H1 (cell line): ENCODE results near the gene CAPN9. TPM values are rescaled to one million over a fixed set of nuclear protein-coding genes. Genes with fewer than 3 reads are reported as not detected.

Experiments
- CTCF ChIA-PET: fragments of 300-600 bp; sonication (Branson Sonifier 250); formaldehyde crosslinking; loops from one replicate; lab custom pipeline; 2021; ENCODE audit not compliant: partially characterized antibody; lab: Charles Lee
- POLR2A ChIA-PET: fragments of 300-600 bp; sonication (Branson Sonifier 250); formaldehyde crosslinking; loops from one replicate; lab custom pipeline; 2021; ENCODE audit warnings: inconsistent platforms; ENCODE audit not compliant: partially characterized antibody; lab: Charles Lee
- DNase-seq, 2 experiments: peaks; one replicate each; pipeline versions ENCODE4 v3.0.0 to v3.0.0-alpha.2; 2010 to 2022; ENCODE audit warnings: low spot score in 2 of 2, low read depth in 1 of 2, mixed read lengths in 1 of 2
- FAIRE-seq: peaks from 2 replicates; lab custom pipeline; 2011; peaks lifted over from hg19 to GRCh38; lab: Jason Lieb, UNC
- H2AFZ ChIP-seq: 2 replicates; pipeline ENCODE4 v1.8.1; 2012; ENCODE audit warnings: low read length, inconsistent platforms
- H2AK5ac ChIP-seq: 2 replicates; pipeline ENCODE4 v1.6.1; 2013; ENCODE audit warnings: low read depth, low read length
- H2BK120ac ChIP-seq: replicated peaks from 2 replicates; pipeline ENCODE3; 2013; ENCODE audit warnings: low read depth, low read length, inconsistent platforms
- H2BK12ac ChIP-seq: 2 replicates; pipeline ENCODE4 v1.6.1; 2013; ENCODE audit warnings: low read depth, low read length
- H2BK15ac ChIP-seq: 2 replicates; pipeline ENCODE4 v1.6.1; 2013; ENCODE audit warnings: low read length
- H2BK20ac ChIP-seq: 2 replicates; pipeline ENCODE4 v1.6.1; 2013; ENCODE audit warnings: low read length
- H2BK5ac ChIP-seq: 2 replicates; pipeline ENCODE4 v1.6.1; 2013; ENCODE audit warnings: low read depth, low read length
- H3K14ac ChIP-seq: 2 replicates; pipeline ENCODE4 v1.6.1; 2013; ENCODE audit warnings: inconsistent platforms; ENCODE audit not compliant: insufficient read length
- H3K18ac ChIP-seq: 2 replicates; pipeline ENCODE4 v1.6.1; 2013; ENCODE audit warnings: low read length; ENCODE audit errors: extremely low read depth
- H3K23ac ChIP-seq: 2 replicates; pipeline ENCODE4 v1.6.1; 2013; ENCODE audit warnings: inconsistent platforms; ENCODE audit not compliant: insufficient read length
- H3K23me2 ChIP-seq: 2 replicates; pipeline ENCODE4 v1.6.1; 2013; ENCODE audit warnings: low read depth, low read length
- H3K27ac ChIP-seq: 2 replicates; pipeline ENCODE4 v1.6.1; 2011; ENCODE audit warnings: low read depth, low read length, inconsistent platforms
- H3K27me3 ChIP-seq, 4 experiments: replicated peaks in 1 of 4; 1 replicate in 1 of 4; 2 replicates in 3 of 4; pipeline versions ENCODE4 v1.6.1 to v1.8.1; 2011 to 2013; ENCODE audit warnings: low read length in 3 of 4, mild to moderate bottlenecking in 3 of 4, inconsistent platforms in 2 of 4, mixed read lengths in 2 of 4, moderate library complexity in 1 of 4; ENCODE audit not compliant: control insufficient read depth in 3 of 4, insufficient read depth in 3 of 4; ENCODE audit errors: extremely low read depth in 1 of 4
- H3K36me3 ChIP-seq, 4 experiments: 2 replicates each; pipeline versions ENCODE4 v1.6.1 to v1.8.1; 2011 to 2013; ENCODE audit warnings: mild to moderate bottlenecking in 4 of 4, low read length in 3 of 4, moderate library complexity in 2 of 4, control low read depth in 1 of 4, inconsistent platforms in 1 of 4; ENCODE audit not compliant: insufficient read depth in 4 of 4, control insufficient read depth in 2 of 4
- H3K4ac ChIP-seq: replicated peaks from 2 replicates; pipeline ENCODE3; 2013; ENCODE audit warnings: low read length, low read depth, mixed read lengths, inconsistent platforms; ENCODE audit not compliant: insufficient read length
- H3K4me1 ChIP-seq, 4 experiments: replicated peaks in 1 of 4; 1 replicate in 1 of 4; 2 replicates in 3 of 4; pipeline versions ENCODE4 v1.6.1 to v1.8.1; 2011 to 2013; ENCODE audit warnings: low read length in 3 of 4, inconsistent platforms in 2 of 4, mixed read lengths in 1 of 4; ENCODE audit not compliant: insufficient read depth in 4 of 4, control insufficient read depth in 3 of 4
- H3K4me2 ChIP-seq, 2 experiments: 2 replicates each; pipeline versions ENCODE4 v1.6.1 to v1.8.1; 2011 to 2013; ENCODE audit warnings: low read depth in 2 of 2, low read length in 2 of 2, control low read depth in 1 of 2, inconsistent platforms in 1 of 2, mild to moderate bottlenecking in 1 of 2; ENCODE audit not compliant: insufficient read depth in 1 of 2
- H3K4me3 ChIP-seq, 4 experiments: fragments of 200-600, 300-600 bp in 1 of 4; sonication (generic), shearing (Covaris generic), sonication (Bioruptor Twin) in 1 of 4; 2 replicates each; pipeline versions ENCODE4 v1.5.1 to v1.8.1; 2011 to 2016; ENCODE audit warnings: low read length in 4 of 4, low read depth in 3 of 4, control low read depth in 2 of 4, inconsistent platforms in 2 of 4, mild to moderate bottlenecking in 2 of 4, mixed read lengths in 1 of 4, moderate library complexity in 1 of 4; ENCODE audit not compliant: insufficient read depth in 2 of 4; ENCODE audit errors: extremely low read depth in 1 of 4
- H3K56ac ChIP-seq: replicated peaks from 2 replicates; pipeline ENCODE3; 2013; ENCODE audit warnings: low read depth, mild to moderate bottlenecking, mixed read lengths, low read length, inconsistent platforms; ENCODE audit not compliant: insufficient read length
- H3K79me1 ChIP-seq: 2 replicates; pipeline ENCODE4 v1.6.1; 2013; ENCODE audit warnings: low read depth, low read length, control low read depth
- H3K79me2 ChIP-seq, 2 experiments: 2 replicates each; pipeline versions ENCODE4 v1.6.1 to v1.8.1; 2012 to 2013; ENCODE audit warnings: low read length in 2 of 2, mild to moderate bottlenecking in 2 of 2, inconsistent platforms in 1 of 2; ENCODE audit not compliant: insufficient read depth in 2 of 2, control insufficient read depth in 1 of 2
- H3K9ac ChIP-seq, 4 experiments: replicated peaks in 1 of 4; 1 replicate in 1 of 4; 2 replicates in 3 of 4; pipeline versions ENCODE4 v1.6.1 to v1.8.1; 2011 to 2013; ENCODE audit warnings: low read depth in 3 of 4, low read length in 3 of 4, control low read depth in 2 of 4, mild to moderate bottlenecking in 2 of 4, moderate library complexity in 2 of 4, inconsistent platforms in 1 of 4; ENCODE audit errors: extremely low read depth in 1 of 4
- H3K9me3 ChIP-seq, 2 experiments: 2 replicates each; pipeline versions ENCODE4 v1.6.1 to v1.8.1; 2012 to 2013; ENCODE audit warnings: mild to moderate bottlenecking in 2 of 2, moderate library complexity in 2 of 2, control low read depth in 1 of 2, inconsistent platforms in 1 of 2, low read depth in 1 of 2, low read length in 1 of 2, mixed read lengths in 1 of 2; ENCODE audit not compliant: insufficient read depth in 2 of 2
- H4K20me1 ChIP-seq, 2 experiments: replicated peaks in 1 of 2; 2 replicates each; pipeline versions ENCODE3 to v1.8.1; 2011 to 2013; ENCODE audit warnings: inconsistent platforms in 2 of 2, low read length in 2 of 2, mild to moderate bottlenecking in 1 of 2; ENCODE audit not compliant: insufficient read depth in 2 of 2, control insufficient read depth in 1 of 2
- H4K5ac ChIP-seq: 2 replicates; pipeline ENCODE4 v1.6.1; 2013; ENCODE audit warnings: low read length, low read depth, mixed read lengths, inconsistent platforms; ENCODE audit not compliant: insufficient read length
- H4K8ac ChIP-seq: 2 replicates; pipeline ENCODE4 v1.8.0; 2013; ENCODE audit warnings: mild to moderate bottlenecking, moderate library complexity, low read length, inconsistent platforms; ENCODE audit not compliant: insufficient read depth; ENCODE audit errors: extremely low read depth
- H4K91ac ChIP-seq: replicated peaks from 2 replicates; pipeline ENCODE3; 2013; ENCODE audit warnings: low read length, mixed read lengths, inconsistent platforms; ENCODE audit not compliant: insufficient read length
- ASH2L ChIP-seq: fragments of 200-600, 300-600 bp; sonication (generic); IDR thresholded peaks from one replicate; pipeline ENCODE4 v1.7.1; 2017; ENCODE audit warnings: low read length
- BCL11A ChIP-seq, 2 experiments: IDR thresholded peaks; one replicate each; pipeline ENCODE4 v1.6.1; 2011; ENCODE audit warnings: low read depth in 2 of 2, low read length in 2 of 2, mild to moderate bottlenecking in 2 of 2
- CEBPB ChIP-seq: IDR thresholded peaks from 2 replicates; pipeline ENCODE4 v1.6.1; 2012; ENCODE audit warnings: low read depth, low read length
- CHD1 ChIP-seq: IDR thresholded peaks from 2 replicates; pipeline ENCODE4 v1.6.1; 2012; ENCODE audit warnings: low read depth, low read length, improper control_type of control experiment
- CHD2 ChIP-seq: IDR thresholded peaks from 2 replicates; pipeline ENCODE4 v1.6.1; 2012; ENCODE audit warnings: low read length, improper control_type of control experiment
- CREB1 ChIP-seq: IDR thresholded peaks from 2 replicates; pipeline ENCODE4 v1.6.1; 2012; ENCODE audit warnings: inconsistent platforms
- EZH2 ChIP-seq: fragments of 200-600 bp; sonication (generic); IDR thresholded peaks from 2 replicates; pipeline ENCODE4 v1.7.1; 2012; ENCODE audit warnings: low read depth, mild to moderate bottlenecking, moderate library complexity, low read length, inconsistent platforms; ENCODE audit not compliant: severe bottlenecking
- JUN ChIP-seq: IDR thresholded peaks from 2 replicates; pipeline ENCODE4 v1.6.1; 2011; ENCODE audit warnings: low read depth, mild to moderate bottlenecking, improper control_type of control experiment, low read length
- NRF1 ChIP-seq: IDR thresholded peaks from 2 replicates; pipeline ENCODE4 v1.6.1; 2011; ENCODE audit warnings: mild to moderate bottlenecking, low read depth, low read length, improper control_type of control experiment
- POLR2A ChIP-seq, 2 experiments: IDR thresholded peaks; 1 replicate in 1 of 2; 2 replicates in 1 of 2; pipeline ENCODE4 v1.6.1; 2011; ENCODE audit warnings: low read depth in 2 of 2, low read length in 2 of 2, mild to moderate bottlenecking in 2 of 2; ENCODE audit errors: control extremely low read depth in 1 of 2
- POU5F1 ChIP-seq: IDR thresholded peaks from 2 replicates; pipeline ENCODE4 v1.6.1; 2011; ENCODE audit warnings: low read depth, mild to moderate bottlenecking, low read length, moderate library complexity
- RFX5 ChIP-seq: IDR thresholded peaks from 2 replicates; pipeline ENCODE4 v1.6.1; 2011; ENCODE audit warnings: low read depth, low read length, improper control_type of control experiment, borderline replicate concordance
- RNF2 ChIP-seq: fragments of 200-900, 300-1000 bp; sonication (generic); IDR thresholded peaks from 2 replicates; pipeline ENCODE4 v1.7.1; 2016; ENCODE audit warnings: borderline replicate concordance, low read depth, mild to moderate bottlenecking, antibody characterized with exemption, low read length; ENCODE audit not compliant: poor library complexity, severe bottlenecking; ENCODE audit errors: missing control alignments
- SAP30 ChIP-seq: fragments of 300-600 bp; sonication (generic); IDR thresholded peaks from 2 replicates; pipeline ENCODE4 v1.7.1; 2012; ENCODE audit warnings: low read length, moderate library complexity, mild to moderate bottlenecking, inconsistent platforms; ENCODE audit not compliant: insufficient read depth, insufficient replicate concordance
- SIX5 ChIP-seq: IDR thresholded peaks from 2 replicates; pipeline ENCODE4 v1.6.1; 2011; ENCODE audit warnings: mild to moderate bottlenecking, low read depth, low read length
- SP4 ChIP-seq: IDR thresholded peaks from 2 replicates; pipeline ENCODE4 v1.6.1; 2012; ENCODE audit warnings: low read length, inconsistent platforms
- WGBS, 2 experiments: shearing (Covaris generic) in 1 of 2; methylation state at CpG; one replicate each; pipeline versions ENCODE4 v1.1.6 to v1.1.7; 2013 to 2015; ENCODE audit warnings: low lambda C conversion rate in 2 of 2, mixed read lengths in 2 of 2, inconsistent platforms in 1 of 2, low coverage in 1 of 2, missing lambda C conversion rate in 1 of 2; ENCODE audit not compliant: insufficient replicate concordance in 2 of 2, insufficient coverage in 1 of 2, insufficient read length in 1 of 2; ENCODE audit errors: extremely low coverage in 1 of 2, missing lambda C conversion rate in 1 of 2; 5-methylcytosine and 5-hydroxymethylcytosine counted together
- polyA plus RNA-seq, 7 experiments: library from polyadenylated mRNA; depleted of rRNA in 3 of 7; stranded (reverse) in 5 of 7; unstranded in 2 of 7; fragments of >200 nt in 5 of 7; fragments of 200-250 nt in 2 of 7; gene quantifications; 1 replicate in 5 of 7; 2 replicates in 1 of 7; 4 replicates in 1 of 7; pipeline versions ENCODE4 v1.2.1 to v1.2.3, GENCODE V29; 2011 to 2013; ENCODE audit warnings: missing spikeins in 2 of 7, mixed read lengths in 2 of 7
- total RNA-seq: library from RNA; stranded (reverse); fragmentation: NEBNext Ultra II Directional; extraction: Animal tissue kit (Norgen Biotek cat#: 25700); gene quantifications from 2 replicates; pipeline ENCODE4 v1.2.1, GENCODE V29; 2021

CAPN9 gene
- total and polyA plus RNA-seq, 2 of the 8 experiments (the other 6 are each of a cell fraction or from before 2014, with no cell fraction given), result 0.22 to 0.76 TPM

DNA sequence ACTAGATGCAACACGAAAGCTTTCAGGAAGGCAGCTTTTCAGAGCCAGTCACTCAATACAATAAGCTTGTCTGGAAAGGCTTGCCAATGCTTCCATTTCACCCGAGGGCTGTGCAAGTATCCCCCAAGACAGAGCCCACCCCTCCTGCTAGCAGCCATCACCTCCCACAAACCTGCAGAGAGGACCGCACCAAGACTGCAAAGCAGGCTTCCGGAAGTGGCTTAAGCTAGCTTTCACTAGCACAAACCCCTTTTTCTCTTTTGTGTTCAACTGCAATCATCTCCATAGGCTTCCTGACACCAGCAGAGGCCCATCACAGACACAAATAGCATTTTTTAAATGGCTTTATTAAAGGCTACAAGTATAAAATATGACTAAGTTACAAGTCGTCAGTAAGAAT, 89.6 kb downstream of the CAPN9 start:
- no peaks in the 10 kb centered on the region for H3K79me2 ChIP-seq
- DNase-seq (no peak), FAIRE-seq (no peak)
- no peak overlapping the region for H4K5ac ChIP-seq
- 90% methylated on average over 5 of the region's 5 CpGs; no CpG with 5 or more reads in 1 of the 2 experiments for WGBS, 2 experiments
- H2BK12ac ChIP-seq, result no peak overlapping the region
- no peak overlapping the region for H2AFZ ChIP-seq
- H2AK5ac ChIP-seq, result no peak overlapping the region
- H3K79me1 ChIP-seq, result no peaks in the 10 kb centered on the region; the same call in 1 of the 2 replicates
- TF ChIP-seq BCL11A (IDR thresholded peaks at IDR 0.05; ENCODE audit: low read depth in 2 of 2, low read length in 2 of 2) (no peak), NRF1 (no peak), CHD1 (no peak), CHD2 (no peak), ASH2L (no peak), POLR2A (IDR thresholded peaks at IDR 0.05; ENCODE audit: control extremely low read depth in 1 of 2, low read depth in 2 of 2, low read length in 2 of 2) (no peak), RFX5 (no peak), POU5F1 (no peak), SIX5 (no peak), SAP30 (no peak), JUN (no peak), CREB1 (no peak), RNF2 (no peak), CEBPB (no peak), EZH2 (no peak), SP4 (no peak)
- ChIA-PET POLR2A (no interaction called here), CTCF (interaction anchor here (0.9 to 2.0 kb wide), 6 partner anchors 22 to 81 kb away, joined by 3 to 6 read pairs (median 4); no protein-coding TSS in a partner anchor)
- H4K20me1 ChIP-seq, result peaks cover 2 to 8% of the 10 kb centered on the region in 2 experiments
- H3K36me3 ChIP-seq, result peaks cover 0 to 7% (median 5%) of the 10 kb centered on the region in 4 experiments; a peak in 4 of 8 replicates
- no peak overlapping the region for H3K27ac ChIP-seq
- H3K9ac ChIP-seq, result no peak overlapping the region
- no peak overlapping the region for H4K91ac ChIP-seq
- no peak overlapping the region for H3K18ac ChIP-seq
- H3K27me3 ChIP-seq, result no peaks in the 10 kb centered on the region
- no peak overlapping the region for H4K8ac ChIP-seq
- no peak overlapping the region for H3K4me3 ChIP-seq
- H2BK15ac ChIP-seq, result no peak overlapping the region
- H3K23ac ChIP-seq, result no peak overlapping the region
- no peak overlapping the region for H3K4me2 ChIP-seq
- no peak overlapping the region for H2BK5ac ChIP-seq
- no peak overlapping the region for H3K14ac ChIP-seq
- H2BK20ac ChIP-seq, result no peak overlapping the region
- H3K23me2 ChIP-seq, result no peaks in the 10 kb centered on the region
- H3K56ac ChIP-seq, result no peak overlapping the region
- no peak overlapping the region for H2BK120ac ChIP-seq
- no peaks in the 10 kb centered on the region for H3K9me3 ChIP-seq
- H3K4ac ChIP-seq, result no peak overlapping the region
- 0 out of 7 replicates have a peak, but pooled peaks cover 0 to 2% (median 0%) of the 10 kb centered on the region in 4 experiments for H3K4me1 ChIP-seq
